ENCODE results near the gene ZNF532.

- TF ChIP-seq CTCF (conservative IDR thresholded peaks at IDR 0.05; ENCODE audit: low read depth, low read length) (no peak), EZH2 (IDR thresholded peaks at IDR 0.05; ENCODE audit: borderline replicate concordance, low read depth, low read length, poor library complexity, severe bottlenecking) (no peak)
Measured at GRCh38 chr18:58937887-58938267, 73.2 kb downstream of the ZNF532 start.
